H9 (cell line): ENCODE results near the gene PAFAH1B2. TPM values are rescaled to one million over a fixed set of nuclear protein-coding genes. Genes with fewer than 3 reads are reported as not detected.

Source experiments
- DNase-seq: peaks from one replicate; pipeline ENCODE4 v3.0.0-alpha.2; 2017
- H2AFZ ChIP-seq: one replicate; pipeline ENCODE4 v1.6.1; 2013; ENCODE audit warnings: mild to moderate bottlenecking, low read length, control low read depth, moderate library complexity
- H2AK5ac ChIP-seq: 2 replicates; pipeline ENCODE4 v1.6.1; 2013; ENCODE audit warnings: low read length, control low read depth, mixed read lengths; ENCODE audit not compliant: insufficient read length
- H2BK120ac ChIP-seq: one replicate; pipeline ENCODE4 v1.6.1; 2013; ENCODE audit warnings: low read depth, mild to moderate bottlenecking, low read length, control low read depth, inconsistent platforms; ENCODE audit not compliant: poor library complexity, severe bottlenecking
- H2BK12ac ChIP-seq: 2 replicates; pipeline ENCODE4 v1.6.1; 2013; ENCODE audit warnings: low read length, control low read depth, mixed read lengths, low read depth; ENCODE audit not compliant: insufficient read length
- H2BK15ac ChIP-seq: 2 replicates; pipeline ENCODE4 v1.6.1; 2013; ENCODE audit warnings: low read depth, low read length, control low read depth
- H2BK20ac ChIP-seq: one replicate; pipeline ENCODE4 v1.6.1; 2013; ENCODE audit warnings: low read depth, mild to moderate bottlenecking, low read length, control low read depth, inconsistent platforms; ENCODE audit not compliant: poor library complexity, severe bottlenecking
- H2BK5ac ChIP-seq: 2 replicates; pipeline ENCODE4 v1.6.1; 2013; ENCODE audit warnings: low read length, control low read depth, mixed read lengths; ENCODE audit not compliant: insufficient read length
- H3K14ac ChIP-seq: 2 replicates; pipeline ENCODE4 v1.6.1; 2013; ENCODE audit warnings: low read length, control low read depth; ENCODE audit not compliant: insufficient read depth
- H3K18ac ChIP-seq: 2 replicates; pipeline ENCODE4 v1.6.1; 2013; ENCODE audit warnings: low read depth, mild to moderate bottlenecking, mixed read lengths, low read length, control low read depth; ENCODE audit not compliant: insufficient read length
- H3K23ac ChIP-seq: 2 replicates; pipeline ENCODE4 v1.6.1; 2013; ENCODE audit warnings: low read length, control low read depth, mixed read lengths, low read depth; ENCODE audit not compliant: insufficient read length
- H3K23me2 ChIP-seq: 2 replicates; pipeline ENCODE4 v1.6.1; 2013; ENCODE audit warnings: low read depth, mild to moderate bottlenecking, mixed read lengths, low read length, control low read depth; ENCODE audit not compliant: insufficient read length, poor library complexity, severe bottlenecking
- H3K27ac ChIP-seq: 2 replicates; pipeline ENCODE4 v1.5.1; 2013; ENCODE audit warnings: low read length, control low read depth, mixed read lengths, low read depth; ENCODE audit not compliant: insufficient read length
- H3K27me3 ChIP-seq: 2 replicates; pipeline ENCODE4 v1.6.1; 2013; ENCODE audit warnings: low read length, control low read depth, inconsistent platforms; ENCODE audit not compliant: insufficient read depth
- H3K4ac ChIP-seq: 2 replicates; pipeline ENCODE4 v1.6.1; 2013; ENCODE audit warnings: low read depth, mild to moderate bottlenecking, control low read depth, inconsistent platforms, low read length, moderate library complexity
- H3K4me1 ChIP-seq: 2 replicates; pipeline ENCODE4 v1.6.1; 2013; ENCODE audit warnings: low read length, control low read depth, inconsistent platforms; ENCODE audit not compliant: insufficient read depth
- H3K4me2 ChIP-seq: 2 replicates; pipeline ENCODE4 v1.6.1; 2013; ENCODE audit warnings: low read length, control low read depth, mixed read lengths; ENCODE audit not compliant: insufficient read length, insufficient read depth
- H3K56ac ChIP-seq: 2 replicates; pipeline ENCODE4 v1.6.1; 2013; ENCODE audit warnings: low read depth, mild to moderate bottlenecking, mixed read lengths, low read length, control low read depth; ENCODE audit not compliant: insufficient read length
- H3K79me1 ChIP-seq: 2 replicates; pipeline ENCODE4 v1.6.1; 2013; ENCODE audit warnings: low read depth, mild to moderate bottlenecking, moderate library complexity, low read length, control low read depth, inconsistent platforms; ENCODE audit not compliant: insufficient read depth, poor library complexity, severe bottlenecking
- H3K79me2 ChIP-seq: 2 replicates; pipeline ENCODE4 v1.6.1; 2013; ENCODE audit warnings: low read length, control low read depth, inconsistent platforms; ENCODE audit not compliant: insufficient read depth
- H3K9ac ChIP-seq: 2 replicates; pipeline ENCODE4 v1.6.1; 2013; ENCODE audit warnings: low read length, control low read depth, mixed read lengths; ENCODE audit not compliant: insufficient read length; ENCODE audit errors: extremely low read depth
- H3K9me3 ChIP-seq: one replicate; pipeline ENCODE4 v1.6.1; 2013; ENCODE audit warnings: low read depth, low read length, inconsistent platforms; ENCODE audit not compliant: control insufficient read depth
- H3T11ph ChIP-seq: one replicate; pipeline ENCODE4 v1.6.1; 2013; ENCODE audit warnings: mild to moderate bottlenecking, low read length, control low read depth, inconsistent platforms
- H4K20me1 ChIP-seq: one replicate; pipeline ENCODE4 v1.6.1; 2013; ENCODE audit not compliant: control insufficient read depth, insufficient read length, insufficient read depth
- H4K5ac ChIP-seq: 2 replicates; pipeline ENCODE4 v1.6.1; 2013; ENCODE audit warnings: low read depth, mild to moderate bottlenecking, mixed read lengths, low read length, control low read depth; ENCODE audit not compliant: insufficient read length
- H4K8ac ChIP-seq: replicated peaks from 2 replicates; pipeline ENCODE4 v1.6.1; 2013; ENCODE audit warnings: low read length, control low read depth, mixed read lengths, low read depth; ENCODE audit not compliant: insufficient read length
- H4K91ac ChIP-seq: 2 replicates; pipeline ENCODE4 v1.6.1; 2013; ENCODE audit warnings: low read depth, mild to moderate bottlenecking, moderate library complexity, mixed read lengths, low read length, control low read depth; ENCODE audit not compliant: insufficient read length
- H3K27ac Mint-ChIP-seq, 3 experiments: 2 replicates in 2 of 3; 3 replicates in 1 of 3; pipeline ENCODE4 v1.8.0; 2020 to 2021; ENCODE audit warnings: mixed read lengths in 3 of 3, mild to moderate bottlenecking in 1 of 3, moderate library complexity in 1 of 3
- H3K27me3 Mint-ChIP-seq: 2 replicates; pipeline ENCODE4 v1.8.0; 2021; ENCODE audit warnings: low read depth, mild to moderate bottlenecking, moderate library complexity, mixed read lengths
- H3K36me3 Mint-ChIP-seq, 3 experiments: 2 replicates in 2 of 3; 3 replicates in 1 of 3; pipeline ENCODE4 v1.8.0; 2020 to 2021; ENCODE audit warnings: low read depth in 3 of 3, mixed read lengths in 3 of 3; ENCODE audit not compliant: insufficient read depth in 1 of 3
- H3K4me1 Mint-ChIP-seq, 2 experiments: 2 replicates each; pipeline ENCODE4 v1.8.0; 2020; ENCODE audit warnings: mixed read lengths in 2 of 2
- H3K4me3 Mint-ChIP-seq, 2 experiments: 2 replicates in 1 of 2; 3 replicates in 1 of 2; pipeline ENCODE4 v1.8.0; 2020 to 2021; ENCODE audit warnings: mild to moderate bottlenecking in 2 of 2, mixed read lengths in 2 of 2, moderate library complexity in 1 of 2
- H3K9me3 Mint-ChIP-seq, 2 experiments: 2 replicates in 1 of 2; 3 replicates in 1 of 2; pipeline ENCODE4 v1.8.0; 2020; ENCODE audit warnings: mild to moderate bottlenecking in 2 of 2, mixed read lengths in 2 of 2, moderate library complexity in 1 of 2
- CTCF ChIP-seq: fragments of 200-600 bp; sonication (generic); conservative IDR thresholded peaks from 3 replicates; pipeline ENCODE4 v1.8.0; 2021; ENCODE audit warnings: antibody characterized with exemption, mild to moderate bottlenecking
- WGBS: extraction: QIAGEN DNeasy Blood & Tissue Kit; methylation state at CpG from one replicate; pipeline ENCODE4 v1.1.7; 2013; ENCODE audit warnings: missing lambda C conversion rate, low lambda C conversion rate, mixed read lengths; ENCODE audit not compliant: insufficient read length; ENCODE audit errors: extremely low coverage; 5-methylcytosine and 5-hydroxymethylcytosine counted together
- total RNA-seq: library from RNA; stranded (reverse); gene quantifications from 2 replicates; pipeline ENCODE4 v1.2.1, GENCODE V29; 2021

The PAFAH1B2 gene
- total RNA-seq, 1 experiment from 2014 or later, result 161 TPM

GRCh38 chr11:117099696-117100095 is 44.4 kb upstream of the PAFAH1B2 start:
- Histone ChIP-seq H3K56ac (peak overlapping the region; percentile 51), H4K20me1 (no peaks in the 10 kb centered on the region), H2BK5ac (no peak overlapping the region), H3K79me1 (no peaks in the 10 kb centered on the region), H2BK120ac (no peak overlapping the region), H3K14ac (no peak overlapping the region), H4K91ac (no peak overlapping the region), H3K4me1 (peaks cover 6% of the 10 kb centered on the region; the same call in 1 of the 2 replicates), H3K27me3 (no peaks in the 10 kb centered on the region), H2BK20ac (no peak overlapping the region), H3T11ph (no peak overlapping the region), H2BK12ac (no peak overlapping the region), H3K4me2 (no peak overlapping the region), H3K4ac (no peak overlapping the region), H3K9ac (no peak overlapping the region), H2AFZ (no peak overlapping the region), H3K23me2 (peaks cover 17% of the 10 kb centered on the region), H4K8ac (no peak overlapping the region), H4K5ac (no peak overlapping the region), H3K18ac (no peak overlapping the region), H3K27ac (no peak overlapping the region), H3K79me2 (peaks cover 12% of the 10 kb centered on the region; the same call in 1 of the 2 replicates), H2AK5ac (no peak overlapping the region), H3K23ac (no peak overlapping the region), H3K9me3 (no peaks in the 10 kb centered on the region), H2BK15ac (no peak overlapping the region)
- H3K4me1 Mint-ChIP-seq, result peaks cover 31 to 36% of the 10 kb centered on the region in 2 experiments
- peak overlapping the region; percentile 87 to 88; a peak in 3 of 5 replicates for H3K4me3 Mint-ChIP-seq
- H3K9me3 Mint-ChIP-seq, result 0 out of 5 replicates have a peak, but pooled peaks cover 0 to 2% of the 10 kb centered on the region in 2 experiments
- DNase-seq, result no peak
- no CpG with 5 or more reads among the region's 2 CpGs for WGBS
- no peak for TF ChIP-seq CTCF
- H3K27ac Mint-ChIP-seq, result no peak overlapping the region
- no peaks in the 10 kb centered on the region for H3K36me3 Mint-ChIP-seq
- H3K27me3 Mint-ChIP-seq, result peaks cover 1% of the 10 kb centered on the region; the same call in 1 of the 2 replicates
